ENCODE results near the gene CHRNA5. TPM values are rescaled to one million over a fixed set of nuclear protein-coding genes. Genes with fewer than 3 reads are reported as not detected.
A peak's percentile ranks its signal among the peaks of the same experiment; 100 is the strongest.

The CHRNA5 gene
- total and polyA plus RNA-seq, 9 of the 15 experiments (the other 6 are each of a cell fraction or from before 2014, with no cell fraction given) = 2.8 to 16.1 (median 11.4) TPM

GRCh38 chr15:78619022-78619950 lies 54.0 kb downstream of the CHRNA5 start (continued):
- TF ChIP-seq ELK1 (CRISPR knock-in tag; IDR thresholded peaks at IDR 0.05) (no peak), HNRNPUL1 (IDR thresholded peaks at IDR 0.05; ENCODE audit: low read length) (no peak), ZNF165 (CRISPR knock-in tag; IDR thresholded peaks at IDR 0.05; ENCODE audit: borderline replicate concordance) (no peak), HOMEZ (CRISPR knock-in tag; IDR thresholded peaks at IDR 0.05) (no peak), LARP7 (IDR thresholded peaks at IDR 0.05) (no peak), FIP1L1 (IDR thresholded peaks at IDR 0.05; ENCODE audit: low read depth, low read length, poor library complexity, severe bottlenecking) (no peak), BRCA1 (IDR thresholded peaks at IDR 0.05) (no peak), BRCA1 (CRISPR knock-in tag; IDR thresholded peaks at IDR 0.05) (no peak), MEF2A (IDR thresholded peaks at IDR 0.05; ENCODE audit: control insufficient read depth, low read depth, low read length) (no peak), IRF9 (tag; IDR thresholded peaks at IDR 0.05) (no peak), ZNF282 (CRISPR knock-in tag; IDR thresholded peaks at IDR 0.05) (no peak), STAG1 (CRISPR knock-in tag; IDR thresholded peaks at IDR 0.05; ENCODE audit: borderline replicate concordance) (no peak), SMARCA4 (IDR thresholded peaks at IDR 0.05) (no peak), ZBTB2 (IDR thresholded peaks at IDR 0.05) (no peak), SMARCA5 (IDR thresholded peaks at IDR 0.05) (0 out of 2 replicates have a peak, but pooled peaks have one; percentile 29), EP400 (IDR thresholded peaks at IDR 0.05) (no peak), NFRKB (IDR thresholded peaks at IDR 0.05; ENCODE audit: low read depth) (no peak), MAFK (IDR thresholded peaks at IDR 0.05; ENCODE audit: low read length) (no peak), EP300 (IDR thresholded peaks at IDR 0.05; ENCODE audit: low read length) (no peak), MED1 (CRISPR knock-in tag; IDR thresholded peaks at IDR 0.05; ENCODE audit: borderline replicate concordance) (no peak), ZNF511 (CRISPR knock-in tag; IDR thresholded peaks at IDR 0.05) (no peak), BCOR (IDR thresholded peaks at IDR 0.05) (peak; percentile 90), ZEB2 (IDR thresholded peaks at IDR 0.05) (no peak), ZC3H4 (CRISPR knock-in tag; IDR thresholded peaks at IDR 0.05; ENCODE audit: borderline replicate concordance) (no peak), ELF2 (CRISPR knock-in tag; IDR thresholded peaks at IDR 0.05) (no peak), ZBTB7A (IDR thresholded peaks at IDR 0.05; ENCODE audit: borderline replicate concordance, control insufficient read depth, low read depth, low read length) (no peak)

Measured in K562 (cell line).